NCI-H1417 (cell line): ENCODE results near the gene TMEM87B.
"Not testable (repeated sequence)": the region's sequence is repeated elsewhere in the genome, so short reads cannot be mapped to it uniquely, and the experiment has no call there.

Experiments
- DNase-seq, 3 experiments: peaks; one replicate each; lab custom pipeline; 2025; lab: John Stamatoyannopoulos, UW

TMEM87B gene

GRCh38 chr2:112033600-112033999, 21.5 kb upstream of the TMEM87B start:
- DNase-seq = no peak

GRCh38 chr2:112034924-112035323, 20.1 kb upstream of the TMEM87B start:
- no peak for DNase-seq

- DNase-seq = no peak
Measured at GRCh38 chr2:112035786-112036185, 19.3 kb upstream of the TMEM87B start.

- DNase-seq = not testable (repeated sequence)
Measured at GRCh38 chr2:112039556-112039955, 15.5 kb upstream of the TMEM87B start.

GRCh38 chr2:112040066-112040465, 15.0 kb upstream of the TMEM87B start:
- not testable (repeated sequence) for DNase-seq

- DNase-seq = not testable (repeated sequence)
Measured at GRCh38 chr2:112041460-112041859, 13.6 kb upstream of the TMEM87B start.

GRCh38 chr2:112045446-112046014, 9.5 kb upstream of the TMEM87B start:
- no peak for DNase-seq

GRCh38 chr2:112046231-112046630, 8.8 kb upstream of the TMEM87B start:
- no peak for DNase-seq

- DNase-seq = no peak
Measured at GRCh38 chr2:112047537-112048235, 7.4 kb upstream of the TMEM87B start.

- DNase-seq = no peak
Measured at GRCh38 chr2:112048236-112048592, 6.9 kb upstream of the TMEM87B start.

GRCh38 chr2:112048887-112049286, 6.2 kb upstream of the TMEM87B start:
- peak; percentile 4 to 68 (median 47) for DNase-seq

- DNase-seq = no peak
Measured at GRCh38 chr2:112050316-112050715, 4.8 kb upstream of the TMEM87B start.

GRCh38 chr2:112053917-112054846, 887 bp upstream of the TMEM87B start:
- peak; percentile 85 to 99 (median 99) for DNase-seq

GRCh38 chr2:112055730-112056625, 909 bp downstream of the TMEM87B start:
- peak; percentile 7 to 70 (median 49) for DNase-seq

- no peak for DNase-seq
Measured at GRCh38 chr2:112056626-112056987, 1.5 kb downstream of the TMEM87B start.

- no peak for DNase-seq
Measured at GRCh38 chr2:112059671-112060070, 4.6 kb downstream of the TMEM87B start.

- no peak for DNase-seq
Measured at GRCh38 chr2:112061299-112061698, 6.2 kb downstream of the TMEM87B start.

GRCh38 chr2:112061840-112062239, 6.8 kb downstream of the TMEM87B start:
- DNase-seq = no peak

GRCh38 chr2:112062894-112063293, 7.8 kb downstream of the TMEM87B start:
- no peak for DNase-seq

GRCh38 chr2:112065486-112065885, 10.4 kb downstream of the TMEM87B start:
- DNase-seq = no peak

- no peak for DNase-seq
Measured at GRCh38 chr2:112065966-112066365, 10.9 kb downstream of the TMEM87B start.

- not testable (repeated sequence) for DNase-seq
Measured at GRCh38 chr2:112069794-112070193, 14.7 kb downstream of the TMEM87B start.
